ENCODE measurements around the gene VTI1A.
"Not testable (repeated sequence)": the region's sequence is repeated elsewhere in the genome, so short reads cannot be mapped to it uniquely, and the experiment has no call there.

Gene VTI1A

DNA sequence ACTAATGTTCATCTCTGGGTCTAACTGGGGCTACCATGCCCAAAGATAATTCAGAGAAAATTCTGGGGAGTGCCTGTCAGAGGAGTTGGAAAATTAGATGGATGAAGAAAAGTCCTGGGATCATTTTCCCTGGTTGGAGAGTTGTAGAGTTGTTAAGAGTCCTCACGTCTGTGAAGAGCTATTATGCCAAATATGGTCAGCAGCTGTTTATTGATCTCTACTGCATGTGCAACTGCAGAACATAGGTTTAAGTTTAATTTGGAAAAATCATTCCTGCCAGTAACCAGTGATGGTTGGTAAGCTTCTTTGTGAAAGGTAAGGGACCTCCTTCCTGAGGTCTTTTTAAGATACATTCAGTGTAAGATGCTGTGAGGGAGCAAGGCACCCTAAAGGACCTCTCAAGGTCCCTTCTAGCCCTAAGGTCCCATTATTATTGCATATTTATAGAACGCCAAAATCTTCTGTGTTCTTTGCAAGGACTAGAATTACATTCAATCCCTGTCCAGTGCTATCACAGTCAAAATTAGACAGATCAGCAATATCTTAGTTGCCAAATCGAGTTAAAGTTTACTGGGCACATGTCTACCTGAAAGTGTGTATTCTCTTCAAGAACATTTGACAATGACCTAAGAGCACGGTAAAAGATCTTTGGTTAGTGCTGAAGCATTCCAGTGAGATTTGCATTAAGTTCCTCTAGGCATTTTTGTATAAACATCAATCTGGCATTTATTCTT lies 62.7 kb downstream of the VTI1A start:
- DNase-seq, result no peak

DNA sequence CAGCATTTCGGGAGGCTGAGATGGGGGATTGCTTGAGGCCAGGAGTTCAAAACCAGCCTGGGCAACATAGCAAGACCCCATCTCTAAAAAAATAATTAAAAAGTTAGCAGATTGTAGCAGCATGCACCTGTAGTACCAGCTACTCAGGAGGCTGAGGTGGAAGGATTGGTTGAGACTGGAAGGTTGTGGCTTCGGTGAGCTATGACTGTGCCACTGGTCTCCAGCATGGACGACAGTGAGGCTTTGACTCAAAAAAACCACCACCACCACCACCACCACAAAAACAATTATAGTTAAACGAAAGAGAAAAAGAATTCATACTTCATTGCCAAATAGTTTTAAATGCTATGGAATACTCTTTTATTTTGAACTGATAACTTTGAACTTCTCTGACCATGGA lies 63.4 kb downstream of the VTI1A start:
- DNase-seq, result peak; percentile 12 to 36

DNA sequence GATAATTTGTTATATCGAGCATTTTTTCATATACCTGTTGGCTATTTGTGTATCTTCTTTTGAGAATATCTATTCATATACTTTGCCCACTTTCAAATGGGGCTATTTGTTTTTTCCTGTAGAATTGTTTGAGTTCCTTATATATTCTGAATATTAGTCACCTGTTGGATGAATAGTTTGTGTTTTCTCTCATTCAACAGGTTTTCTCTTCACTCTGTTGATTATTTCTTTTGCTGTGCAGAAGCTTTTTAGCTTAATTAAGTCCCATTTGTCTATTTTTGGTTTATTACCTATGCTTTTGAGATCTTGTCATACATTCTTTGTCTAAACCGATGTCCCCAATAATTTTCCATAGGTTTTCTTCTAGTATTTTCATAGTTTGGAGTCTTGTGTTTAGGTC lies 65.3 kb downstream of the VTI1A start:
- DNase-seq, result no peak

DNA sequence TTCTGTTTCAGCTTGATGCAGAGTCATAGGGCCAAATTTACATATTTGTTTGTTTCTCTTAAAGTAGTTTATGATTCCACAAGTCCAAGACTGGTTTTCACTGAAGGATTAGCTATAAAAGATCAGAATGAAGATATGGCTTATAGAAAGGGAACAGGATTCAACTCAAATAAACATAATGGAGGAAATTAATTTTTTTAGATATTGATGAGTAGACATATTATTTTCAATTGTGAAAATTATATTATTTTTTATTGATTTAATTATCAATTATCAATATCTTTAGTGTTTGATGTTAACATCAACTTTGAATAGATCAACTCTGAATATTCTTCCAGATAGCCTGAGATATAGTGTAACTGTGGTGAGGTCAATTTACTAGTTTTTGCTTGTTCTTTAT lies 68.1 kb downstream of the VTI1A start:
- DNase-seq, result no peak

DNA sequence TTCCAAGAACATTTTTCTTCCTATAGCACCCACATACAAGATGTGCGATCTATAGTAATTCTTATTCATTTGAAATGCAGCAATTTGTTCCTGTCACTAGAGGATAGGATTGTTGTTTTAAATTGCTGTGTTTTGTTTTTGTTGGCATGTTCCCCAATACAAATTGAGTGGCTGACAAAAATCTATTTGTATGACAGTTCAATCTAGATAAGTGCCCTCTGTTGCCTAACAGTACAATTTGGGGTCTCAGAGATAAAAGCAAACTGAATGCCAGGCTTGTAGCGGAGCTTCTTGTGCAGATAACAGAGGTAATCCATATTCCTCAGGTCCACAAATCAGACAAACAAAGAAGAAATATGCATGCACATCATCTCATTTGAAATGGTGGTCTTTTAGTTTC lies 68.8 kb downstream of the VTI1A start:
- no peak for DNase-seq

DNA sequence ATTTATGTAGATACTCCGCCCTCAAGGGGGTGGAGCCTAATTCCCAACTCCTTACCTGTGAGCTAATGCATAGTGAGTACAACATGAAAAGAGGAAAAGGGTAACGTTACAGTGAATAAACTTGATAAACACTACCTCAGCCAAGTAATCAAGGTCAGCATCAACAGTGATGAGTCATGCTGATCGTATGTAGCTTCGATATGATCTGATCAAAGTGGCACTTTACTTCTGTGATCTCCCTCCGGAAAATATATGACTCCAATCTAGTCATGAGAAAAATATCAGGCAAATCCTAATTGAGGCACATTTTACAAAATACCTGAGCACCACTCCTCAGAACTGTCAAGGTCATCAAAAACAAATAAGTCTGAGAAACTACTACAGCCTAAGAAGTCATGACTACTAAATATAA lies 70.4 kb downstream of the VTI1A start:
- DNase-seq, result no peak

DNA sequence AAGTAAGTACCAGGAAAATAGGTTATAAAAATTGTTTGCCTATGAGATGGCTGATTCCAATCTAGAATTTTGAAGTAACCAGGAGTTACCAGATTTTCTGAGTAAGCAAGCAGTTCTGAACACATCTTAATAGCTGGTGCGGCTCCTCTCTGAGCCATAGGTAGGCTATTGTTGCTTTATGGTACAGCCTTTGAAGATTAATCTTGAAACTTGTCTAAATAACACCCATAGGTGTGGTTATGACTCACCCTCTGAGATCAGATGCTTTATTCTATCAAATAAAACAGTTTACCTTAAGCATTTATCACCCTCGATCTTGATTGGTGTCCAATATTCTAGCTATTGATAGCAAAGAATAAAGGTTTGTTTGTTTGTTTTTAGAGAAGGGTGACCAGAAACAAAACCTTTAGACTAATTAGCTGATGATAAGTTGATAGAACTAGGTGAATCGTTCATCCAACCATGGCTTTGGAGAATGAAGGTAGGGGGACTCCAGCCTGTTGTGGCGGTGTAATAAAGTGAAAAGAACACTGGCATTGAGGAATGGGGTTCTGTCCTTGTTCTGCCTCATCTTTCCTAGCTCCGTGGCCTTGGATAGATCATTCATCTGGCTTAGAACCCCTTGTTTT lies 72.2 kb downstream of the VTI1A start:
- peak in 1 of 2 experiments; percentile 8 for DNase-seq

DNA sequence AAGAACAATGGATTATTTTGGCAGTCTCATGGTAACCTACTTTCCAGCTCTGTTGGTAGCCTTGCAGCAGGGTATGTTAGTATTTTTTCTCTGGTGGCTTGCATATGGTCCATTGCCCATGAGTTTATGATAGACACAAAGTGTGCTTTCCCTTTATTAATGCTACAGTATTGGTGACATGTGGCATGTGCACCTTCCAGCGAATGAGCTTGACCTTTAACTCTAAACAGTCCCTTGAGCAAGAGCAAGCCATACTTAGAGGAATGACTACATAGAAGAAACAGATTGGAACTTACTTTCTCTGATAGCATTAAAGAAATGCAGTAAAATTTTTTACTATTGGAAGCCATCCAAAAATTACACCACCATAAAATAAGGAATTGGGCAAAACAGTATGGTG lies 73.9 kb downstream of the VTI1A start:
- no peak for DNase-seq

DNA sequence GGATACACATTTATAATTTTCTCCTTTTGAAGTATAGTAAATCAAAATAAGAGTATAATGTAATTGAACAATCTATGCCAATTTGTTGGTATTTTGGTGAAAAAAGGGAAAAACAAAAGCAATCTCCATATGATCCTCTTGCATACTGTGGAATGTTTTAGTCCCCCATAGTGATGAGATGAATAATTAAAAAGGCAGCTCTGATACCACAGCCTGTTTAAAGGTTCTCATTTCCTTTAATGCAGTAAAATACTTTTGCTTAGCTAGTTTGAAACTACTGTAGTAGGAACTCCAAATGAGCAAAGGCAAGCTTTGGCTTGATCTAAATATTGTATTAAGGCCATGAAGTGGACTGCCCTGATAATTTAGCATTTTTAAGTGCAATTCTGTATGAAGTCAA lies 77.6 kb downstream of the VTI1A start:
- DNase-seq, result no peak

DNA sequence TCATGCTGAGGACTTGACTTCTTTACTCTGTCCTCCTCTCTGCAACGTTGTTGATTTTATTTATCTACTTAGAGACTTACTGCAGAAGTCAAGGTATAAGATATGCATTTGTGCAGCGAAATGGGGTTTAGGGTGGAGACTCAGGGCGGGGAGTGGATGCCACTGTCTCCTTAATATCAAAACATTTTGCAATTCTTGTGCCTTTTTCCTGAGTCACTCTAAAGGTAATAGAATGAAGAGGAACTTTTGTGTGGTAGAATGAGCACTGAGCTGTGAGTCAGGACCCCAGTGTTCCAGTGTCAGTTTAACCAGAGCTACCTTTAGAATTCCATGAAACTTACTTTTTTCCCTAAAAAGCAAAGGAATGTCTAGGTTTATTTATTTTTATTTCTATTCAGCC lies 78.2 kb downstream of the VTI1A start:
- no peak for DNase-seq

DNA sequence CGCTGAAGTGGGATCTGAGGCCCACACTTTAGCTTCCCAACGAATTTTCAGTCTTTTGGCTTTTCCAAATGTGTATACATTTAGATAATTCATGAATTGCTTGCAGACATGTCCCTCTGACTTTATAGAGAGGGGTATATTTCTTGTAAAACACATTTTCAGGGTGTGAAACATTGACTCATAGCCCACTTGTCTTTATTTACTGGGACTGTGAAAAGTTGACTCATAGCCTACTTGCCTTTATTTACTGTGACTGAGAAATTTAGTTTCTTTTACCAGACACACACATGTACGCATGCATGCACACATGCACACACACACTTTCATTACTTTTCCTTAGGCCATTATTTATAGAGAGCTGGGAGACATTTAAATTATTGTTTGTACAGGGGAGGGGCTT lies 79.1 kb downstream of the VTI1A start:
- DNase-seq, result no peak

DNA sequence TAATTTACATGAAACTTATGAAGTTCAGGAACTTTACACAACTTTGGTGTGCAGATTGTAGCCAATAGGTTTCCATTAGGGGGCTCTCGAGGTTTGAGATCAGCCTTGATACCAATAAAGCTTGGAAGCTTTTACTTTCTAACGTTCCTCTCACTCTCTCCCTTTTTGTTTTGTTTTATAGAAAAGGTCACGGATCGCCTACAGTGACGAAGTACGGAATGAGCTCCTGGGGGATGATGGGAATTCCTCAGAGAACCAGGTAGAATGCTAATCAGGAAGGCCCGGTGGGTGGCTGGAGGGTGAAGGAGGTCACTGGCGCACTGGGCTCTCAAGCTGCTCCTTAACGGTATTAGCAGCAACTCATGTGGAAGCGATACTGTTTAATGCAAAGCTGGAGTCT lies 79.9 kb downstream of the VTI1A start:
- DNase-seq, result no peak

DNA sequence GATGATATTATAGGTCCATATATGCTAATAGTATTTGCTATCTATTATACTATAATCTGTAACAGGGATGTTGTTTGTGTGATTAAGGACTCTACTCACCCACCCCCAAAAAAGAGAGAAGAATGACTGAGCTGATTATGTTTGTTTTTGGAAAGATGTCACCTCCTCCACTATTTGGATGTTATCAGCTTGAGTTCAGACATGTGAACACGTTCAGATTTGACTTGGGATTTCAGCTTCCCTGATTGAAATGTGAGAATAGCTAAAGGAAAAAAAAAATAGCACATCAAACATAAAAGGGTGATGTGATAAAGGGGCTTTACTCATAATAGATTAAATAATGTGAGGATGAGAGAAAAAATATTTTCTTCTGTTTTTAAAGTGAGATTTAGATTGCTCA lies 81.2 kb downstream of the VTI1A start:
- no peak for DNase-seq

DNA sequence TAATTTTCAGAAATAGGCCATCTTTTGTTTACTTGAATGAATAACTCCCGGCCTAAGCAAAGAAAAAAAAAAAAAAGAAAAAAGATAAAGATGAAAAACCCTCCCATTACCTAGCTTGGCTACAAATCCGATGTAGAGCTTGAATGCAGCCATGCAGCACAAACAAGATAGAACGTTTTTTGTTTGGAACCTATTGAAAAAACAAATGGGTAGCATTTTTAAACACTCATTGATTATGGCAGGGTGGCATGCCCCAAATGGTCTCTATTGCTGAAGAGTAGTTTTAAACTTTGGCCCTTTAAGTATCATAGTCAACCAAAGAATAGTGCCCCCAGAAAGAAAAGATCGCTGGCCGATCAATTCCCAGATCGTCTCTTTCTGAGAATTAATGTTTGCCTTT lies 84.4 kb downstream of the VTI1A start:
- DNase-seq, result no peak

DNA sequence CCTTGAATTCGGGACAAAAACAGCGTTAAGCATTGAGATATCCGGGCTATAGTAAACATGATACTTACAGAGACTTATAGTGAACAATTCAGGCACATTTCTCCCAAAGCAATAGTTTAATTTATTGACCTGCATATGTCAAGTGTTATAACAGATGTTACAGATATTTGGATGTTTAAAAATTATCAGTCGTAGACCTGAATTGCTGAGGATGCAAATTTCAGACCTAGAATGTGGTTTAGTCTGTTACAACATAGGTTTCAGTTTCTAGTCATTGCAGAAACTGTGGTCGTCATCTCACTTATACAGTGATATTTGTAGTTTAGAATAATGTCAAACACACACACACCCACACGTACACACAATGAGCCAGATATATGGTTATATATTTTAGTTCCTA lies 85.2 kb downstream of the VTI1A start:
- DNase-seq, result no peak

DNA sequence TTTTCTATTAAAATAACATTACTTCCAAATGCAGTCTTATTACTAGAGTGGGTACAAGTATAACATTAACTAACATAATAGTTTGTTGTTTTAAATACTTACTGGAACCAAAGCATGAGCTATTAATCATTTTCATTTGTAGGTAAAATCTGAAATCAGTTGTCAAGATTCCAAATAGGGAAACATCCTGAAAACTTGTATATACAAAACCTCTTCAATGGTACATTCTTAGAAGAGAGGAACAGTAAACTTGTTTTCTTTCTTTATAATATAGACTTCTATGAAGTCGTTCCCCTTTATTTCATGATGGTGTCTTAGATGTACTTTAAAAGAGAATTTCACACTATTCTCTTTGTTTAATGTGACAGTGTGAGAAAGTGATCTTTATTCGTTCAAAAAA lies 85.9 kb downstream of the VTI1A start:
- no peak for DNase-seq

DNA sequence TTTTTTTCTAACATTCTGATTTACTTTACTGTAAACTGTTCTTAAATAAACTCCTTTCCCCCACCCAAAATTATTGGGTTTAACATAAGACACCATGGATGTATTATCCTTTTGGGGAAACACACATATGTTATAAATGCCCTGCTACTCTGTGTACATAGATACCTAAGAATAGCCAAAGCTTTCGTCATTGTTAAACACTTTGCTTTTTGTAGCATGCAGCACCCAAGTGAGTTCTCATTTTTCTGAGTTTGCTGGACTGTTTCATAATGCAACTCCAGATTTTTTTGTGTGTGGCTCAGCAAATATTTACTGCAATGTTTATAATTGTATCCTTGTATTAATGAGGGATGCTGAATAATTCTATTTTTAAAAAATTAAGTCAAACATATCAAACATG lies 86.9 kb downstream of the VTI1A start:
- no peak for DNase-seq

DNA sequence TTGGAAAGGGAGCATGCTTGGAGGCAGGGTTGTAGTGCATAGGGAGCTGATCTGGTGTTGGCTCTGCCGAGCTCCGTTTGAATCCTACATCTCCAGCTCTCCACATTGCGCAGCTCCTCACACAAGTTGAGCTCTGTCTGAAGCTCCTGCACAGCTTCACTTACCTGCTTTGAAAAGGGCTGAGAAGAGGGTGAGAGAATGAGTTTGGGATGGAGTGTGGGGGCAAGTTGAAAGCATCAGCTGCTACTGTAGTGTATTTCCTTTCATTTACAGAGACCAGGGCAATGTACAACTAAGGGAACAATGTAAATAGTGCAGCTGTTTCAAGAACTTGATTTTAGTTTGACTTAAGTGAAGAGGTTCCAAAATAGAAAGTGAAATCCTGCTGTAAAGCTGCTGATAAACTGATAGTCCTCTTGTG lies 88.5 kb downstream of the VTI1A start:
- DNase-seq, result no peak

DNA sequence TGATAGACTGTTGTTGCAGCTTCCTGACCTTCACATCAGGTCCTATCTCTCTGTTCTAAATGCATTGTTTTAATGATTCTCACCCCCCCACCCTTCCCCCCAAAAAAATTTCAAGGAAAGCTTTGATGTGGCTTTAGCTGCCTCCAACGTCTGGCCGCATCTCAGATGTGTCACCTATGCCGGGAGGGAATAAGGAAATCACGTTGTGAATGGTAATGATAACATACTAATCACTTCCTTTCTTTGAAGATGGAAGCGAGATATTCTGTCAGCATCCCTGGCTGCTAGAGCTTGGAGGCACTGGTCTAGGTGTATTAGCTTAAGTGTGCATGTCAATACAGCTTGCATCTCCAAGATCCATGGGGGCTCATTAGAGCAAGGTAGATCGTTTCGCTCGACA lies 89.6 kb downstream of the VTI1A start:
- no peak for DNase-seq

DNA sequence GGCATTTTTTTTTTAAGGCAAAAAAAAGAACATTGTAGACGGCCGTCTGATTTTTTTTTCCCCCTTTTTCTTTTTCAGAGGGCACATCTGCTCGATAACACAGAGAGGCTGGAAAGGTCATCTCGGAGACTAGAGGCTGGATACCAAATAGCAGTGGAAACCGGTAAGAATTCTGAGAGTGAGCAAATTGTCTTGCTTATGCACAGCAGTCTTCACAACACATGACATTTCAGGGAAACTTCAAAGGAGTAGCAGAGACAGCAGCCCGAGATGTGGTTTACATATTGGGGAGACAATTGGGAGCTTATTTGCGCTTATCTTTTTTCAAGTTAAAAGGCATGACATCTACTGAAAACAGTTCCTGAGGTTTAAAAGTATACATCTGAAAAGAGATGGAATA lies 91.2 kb downstream of the VTI1A start:
- DNase-seq, result no peak

DNA sequence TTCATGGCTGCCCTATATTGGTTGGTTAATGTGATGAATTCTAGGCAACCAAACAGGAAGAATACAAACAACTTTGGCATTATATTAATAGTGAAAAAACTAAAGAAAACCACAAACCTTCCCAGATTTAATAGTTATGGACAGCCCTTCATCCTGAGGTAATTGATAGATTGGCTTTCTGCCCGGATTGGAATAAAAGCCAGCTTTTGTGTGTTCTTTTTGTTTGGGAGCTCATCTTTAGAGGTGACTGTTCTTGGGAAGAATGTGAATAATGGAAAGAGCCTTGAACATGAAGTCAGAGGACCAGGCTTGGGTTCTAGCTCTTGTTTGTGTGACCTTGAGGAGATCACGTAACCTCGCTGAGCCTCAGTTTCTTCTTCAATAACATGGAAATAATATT lies 92.3 kb downstream of the VTI1A start:
- no peak for DNase-seq

DNA sequence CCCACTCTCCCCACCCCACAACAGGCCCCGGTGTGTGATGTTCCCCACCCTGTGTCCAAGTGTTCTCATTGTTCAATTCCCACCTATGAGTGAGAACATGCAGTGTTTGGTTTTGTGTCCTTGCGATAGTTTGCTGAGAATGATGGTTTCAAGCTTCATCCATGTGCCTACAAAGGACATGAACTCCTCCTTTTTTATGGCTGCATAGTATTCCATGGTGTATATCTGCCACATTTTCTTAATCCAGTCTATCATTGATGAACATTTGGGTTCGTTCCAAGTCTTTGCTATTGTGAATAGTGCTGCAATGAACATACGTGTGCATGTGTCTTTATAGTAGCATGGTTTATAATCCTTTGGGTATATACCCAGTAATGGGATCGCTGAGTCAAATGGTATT lies 95.8 kb downstream of the VTI1A start:
- not testable (repeated sequence) for DNase-seq

DNA sequence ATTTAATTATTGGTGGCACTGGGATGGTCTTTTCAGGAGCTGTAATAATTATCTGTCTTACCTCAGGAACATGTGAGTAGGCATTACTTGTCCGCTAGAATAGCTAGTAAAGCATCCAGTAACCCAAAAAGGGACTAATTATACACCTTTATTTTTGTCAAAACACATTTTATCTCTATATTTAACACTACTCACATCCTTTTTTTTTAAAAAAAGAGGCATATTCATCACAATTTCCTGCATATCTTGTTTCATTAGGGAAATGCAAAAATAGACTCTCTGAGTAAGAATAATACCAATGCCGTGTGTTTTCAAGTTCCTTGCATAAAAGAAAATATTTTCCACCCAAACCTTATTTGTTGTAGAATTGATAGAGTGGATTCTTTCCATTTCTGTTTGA lies 99.5 kb downstream of the VTI1A start:
- no peak for DNase-seq

DNA sequence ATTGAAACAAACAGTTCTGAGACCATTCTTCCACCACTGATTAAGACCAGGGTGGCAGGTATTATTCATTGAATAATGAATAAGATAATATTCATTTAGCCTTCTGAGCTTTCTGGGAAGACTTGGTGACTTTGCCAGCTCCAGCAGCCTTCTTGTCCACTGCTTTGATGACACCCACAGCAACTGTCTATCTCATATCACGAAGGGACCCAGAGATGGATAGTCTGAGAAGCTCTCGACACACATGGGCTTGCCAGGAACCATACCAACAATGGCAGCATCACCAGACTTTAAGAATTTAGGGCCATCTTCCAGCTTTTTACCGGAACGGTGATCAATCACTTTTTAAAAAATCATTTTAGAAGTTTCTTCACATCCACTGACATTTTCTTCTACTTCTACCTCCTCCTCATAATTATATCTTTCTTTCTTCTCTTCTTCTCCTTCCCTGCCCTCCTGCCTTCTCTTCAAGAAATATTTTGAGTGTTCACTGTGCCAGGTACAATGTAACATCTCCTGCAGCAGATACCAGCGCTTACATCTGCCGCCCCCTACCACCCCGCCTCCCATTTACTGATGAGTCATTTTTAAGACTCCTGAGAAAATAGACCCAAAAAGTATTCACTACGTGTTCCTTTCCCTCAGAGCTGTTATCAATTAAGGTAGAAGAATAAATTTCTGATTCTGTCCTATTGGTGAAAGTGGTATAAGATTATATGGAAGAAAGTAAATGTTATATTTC lies 101.7 kb downstream of the VTI1A start:
- DNase-seq, result no peak
